Keratinocyte (primary cell): ENCODE data around the gene CREG1. TPM values are rescaled to one million over a fixed set of nuclear protein-coding genes. Genes with fewer than 3 reads are reported as not detected.

Experiments used
- DNase-seq: peaks from one replicate; pipeline ENCODE4 v3.0.0-alpha.2; 2011; ENCODE audit warnings: low read depth, missing footprints, low spot score
- FAIRE-seq: peaks from 2 replicates; lab custom pipeline; 2011; peaks lifted over from hg19 to GRCh38; lab: Jason Lieb, UNC
- H2AFZ ChIP-seq: 2 replicates; pipeline ENCODE4 v1.6.0; 2012; ENCODE audit warnings: low read length, control low read depth, inconsistent platforms; ENCODE audit not compliant: control insufficient read depth
- H3K27ac ChIP-seq: 2 replicates; pipeline ENCODE4 v1.5.1; 2011; ENCODE audit warnings: low read length; ENCODE audit not compliant: control insufficient read depth, insufficient read depth
- H3K27me3 ChIP-seq: 3 replicates; pipeline ENCODE4 v1.6.0; 2011; ENCODE audit warnings: low read length; ENCODE audit not compliant: control insufficient read depth, insufficient read depth; ENCODE audit errors: extremely low read depth
- H3K36me3 ChIP-seq, 2 experiments: 2 replicates in 1 of 2; 3 replicates in 1 of 2; pipeline ENCODE4 v1.5.1; 2011; ENCODE audit warnings: low read length in 2 of 2, mild to moderate bottlenecking in 1 of 2; ENCODE audit not compliant: control insufficient read depth in 2 of 2, insufficient read depth in 2 of 2; ENCODE audit errors: extremely low read depth in 1 of 2
- H3K4me1 ChIP-seq: 3 replicates; pipeline ENCODE4 v1.5.1; 2011; ENCODE audit warnings: low read length; ENCODE audit not compliant: control insufficient read depth, insufficient read depth; ENCODE audit errors: extremely low read depth
- H3K4me2 ChIP-seq: 3 replicates; pipeline ENCODE4 v1.6.0; 2011; ENCODE audit warnings: low read depth, low read length; ENCODE audit not compliant: control insufficient read depth, insufficient read depth; ENCODE audit errors: extremely low read depth
- H3K4me3 ChIP-seq, 3 experiments: fragments of 200-600 bp in 1 of 3; sonication (generic) in 1 of 3; 2 replicates in 2 of 3; 3 replicates in 1 of 3; pipeline ENCODE4 v1.5.1; 2011 to 2016; ENCODE audit warnings: low read length in 3 of 3, mild to moderate bottlenecking in 3 of 3, control low read depth in 2 of 3, inconsistent platforms in 1 of 3, low read depth in 1 of 3, mixed read lengths in 1 of 3, mixed run types in 1 of 3, moderate library complexity in 1 of 3; ENCODE audit not compliant: control insufficient read depth in 2 of 3, insufficient read depth in 2 of 3; ENCODE audit errors: extremely low read depth in 1 of 3
- H3K79me2 ChIP-seq: 2 replicates; pipeline ENCODE4 v1.6.0; 2012; ENCODE audit warnings: low read length; ENCODE audit not compliant: control insufficient read depth, insufficient read depth
- H3K9ac ChIP-seq: 3 replicates; pipeline ENCODE4 v1.6.0; 2011; ENCODE audit warnings: low read length; ENCODE audit not compliant: control insufficient read depth, insufficient read depth; ENCODE audit errors: extremely low read depth
- H3K9me1 ChIP-seq: 3 replicates; pipeline ENCODE4 v1.6.0; 2011; ENCODE audit warnings: low read length; ENCODE audit not compliant: control insufficient read depth, insufficient read depth; ENCODE audit errors: extremely low read depth
- H3K9me3 ChIP-seq: 2 replicates; pipeline ENCODE4 v1.5.1; 2012; ENCODE audit warnings: low read depth, low read length; ENCODE audit not compliant: control insufficient read depth
- H4K20me1 ChIP-seq: 3 replicates; pipeline ENCODE4 v1.6.0; 2011; ENCODE audit warnings: low read length; ENCODE audit not compliant: control insufficient read depth, insufficient read depth; ENCODE audit errors: extremely low read depth
- CTCF ChIP-seq, 3 experiments: IDR thresholded peaks in 1 of 3; conservative IDR thresholded peaks in 1 of 3; optimal IDR thresholded peaks in 1 of 3; 2 replicates in 2 of 3; 3 replicates in 1 of 3; pipeline versions ENCODE3 to v1.5.1; 2011; ENCODE audit warnings: low read length in 3 of 3, mild to moderate bottlenecking in 3 of 3, moderate library complexity in 2 of 3, control low read depth in 1 of 3, inconsistent platforms in 1 of 3; ENCODE audit not compliant: insufficient read depth in 2 of 3; ENCODE audit errors: extremely low read depth in 1 of 3
- EZH2 ChIP-seq: IDR thresholded peaks from one replicate; pipeline ENCODE4 v1.6.1; 2012; ENCODE audit warnings: inconsistent platforms, mild to moderate bottlenecking, low read length, moderate library complexity
- dilution Hi-C: fragments of 300-500 bp; cut with MboI; formaldehyde crosslinking; loops from one replicate; pipeline ENCODE4 v1.7.0; 2020; ENCODE audit warnings: low sequenced_read_pairs; ENCODE audit not compliant: extremely low pct_ligation_motif_present
- polyA plus RNA-seq, 5 experiments: library from polyadenylated mRNA; depleted of rRNA in 3 of 5; stranded (reverse) in 3 of 5; stranded (forward) in 1 of 5; unstranded in 1 of 5; fragments of >200 nt; gene quantifications; 1 replicate in 1 of 5; 2 replicates in 3 of 5; 3 replicates in 1 of 5; pipeline versions ENCODE4 v1.2.1 to v1.2.3, GENCODE V29; 2011 to 2012; ENCODE audit warnings: missing spikeins in 2 of 5, low read depth in 1 of 5, low replicate concordance in 1 of 5

Gene CREG1
- polyA plus RNA-seq, 1 donor (not counting 4 experiments of a cell fraction or from before 2014, with no cell fraction given): 68.8 TPM

- Histone ChIP-seq H3K4me2 (no peak overlapping the region), H3K4me1 (peaks cover 12% of the 10 kb centered on the region), H3K27me3 (no peaks in the 10 kb centered on the region), H3K27ac (no peak overlapping the region), H3K9me1 (no peaks in the 10 kb centered on the region), H3K9me3 (no peaks in the 10 kb centered on the region), H3K36me3 (peaks cover 0 to 4% of the 10 kb centered on the region in 2 experiments), H3K4me3 (no peak overlapping the region), H2AFZ (no peak overlapping the region), H3K79me2 (no peaks in the 10 kb centered on the region), H3K9ac (no peak overlapping the region), H4K20me1 (no peaks in the 10 kb centered on the region)
- dilution Hi-C loops: no loop called here
- TF ChIP-seq CTCF (optimal IDR thresholded peaks at IDR 0.05 in 1 of 3, IDR thresholded peaks at IDR 0.05 in 1 of 3, conservative IDR thresholded peaks at IDR 0.05 in 1 of 3; ENCODE audit: extremely low read depth in 1 of 3, insufficient read depth in 2 of 3, low read length in 3 of 3) (no peak), EZH2 (no peak)
- DNase-seq (no peak), FAIRE-seq (no peak)
These were observed 10.2 kb downstream of the CREG1 start for GRCh38 chr1:167543199-167543990.

- FAIRE-seq: peak; percentile 49
- Histone ChIP-seq H3K9me3 (no peaks in the 10 kb centered on the region), H3K27ac (no peak overlapping the region), H3K27me3 (no peaks in the 10 kb centered on the region), H3K9ac (no peak overlapping the region), H3K4me1 (peaks cover 12% of the 10 kb centered on the region), H3K9me1 (no peaks in the 10 kb centered on the region), H3K36me3 (peaks cover 0 to 4% of the 10 kb centered on the region in 2 experiments), H3K79me2 (no peaks in the 10 kb centered on the region), H2AFZ (no peak overlapping the region), H3K4me3 (no peak overlapping the region), H4K20me1 (no peaks in the 10 kb centered on the region), H3K4me2 (no peak overlapping the region)
- DNase-seq: no peak
- dilution Hi-C loops: no loop called here
- TF ChIP-seq EZH2 (no peak), CTCF (optimal IDR thresholded peaks at IDR 0.05 in 1 of 3, IDR thresholded peaks at IDR 0.05 in 1 of 3, conservative IDR thresholded peaks at IDR 0.05 in 1 of 3; ENCODE audit: extremely low read depth in 1 of 3, insufficient read depth in 2 of 3, low read length in 3 of 3) (no peak)
These were observed 11.2 kb downstream of the CREG1 start for GRCh38 chr1:167542109-167543032.
